Heart left ventricle (tissue), 16 donors: ENCODE data around the gene KCNA2. TPM values are rescaled to one million over a fixed set of nuclear protein-coding genes. Genes with fewer than 3 reads are reported as not detected.

Source experiments
- ATAC-seq, 4 donors: fragments of 200-7000 bp; cut with Tn5 transposase; one replicate each; pipeline ENCODE4 v1.9.1; 2020 to 2022; ENCODE audit warnings: moderate library complexity in 4 of 4, mild to moderate bottlenecking in 3 of 4, moderate number of reproducible peaks in 1 of 4
- DNase-seq, 5 donors: peaks; one replicate each; pipeline ENCODE4 v3.0.0-alpha.2; 2020
- H3K27ac ChIP-seq, 12 donors: fragments of 200-600 bp; sonication (generic) in 4 of 12; one replicate each; pipeline versions ENCODE4 v1.5.0 to v1.8.0; 2016 to 2022; ENCODE audit warnings: mild to moderate bottlenecking in 2 of 12
- H3K27me3 ChIP-seq, 9 donors: fragments of 200-600 bp; sonication (generic) in 2 of 9; one replicate each; pipeline versions ENCODE4 v1.5.1 to v1.8.0; 2016 to 2022; ENCODE audit warnings: mild to moderate bottlenecking in 3 of 9
- H3K36me3 ChIP-seq, 9 donors: fragments of 200-600 bp; sonication (generic) in 2 of 9; one replicate each; pipeline versions ENCODE4 v1.5.0 to v1.8.0; 2018 to 2022; ENCODE audit warnings: mild to moderate bottlenecking in 2 of 9
- H3K4me1 ChIP-seq, 12 donors: fragments of 200-600 bp; sonication (generic) in 4 of 12; one replicate each; pipeline versions ENCODE4 v1.5.0 to v1.8.0; 2016 to 2022; ENCODE audit warnings: mild to moderate bottlenecking in 3 of 12
- H3K4me3 ChIP-seq, 12 donors: fragments of 200-600 bp; sonication (generic) in 4 of 12; one replicate each; pipeline versions ENCODE4 v1.5.0 to v1.8.0; 2017 to 2022; ENCODE audit warnings: mild to moderate bottlenecking in 9 of 12, moderate library complexity in 4 of 12
- H3K9me3 ChIP-seq, 12 donors: fragments of 200-600 bp; sonication (generic) in 4 of 12; one replicate each; pipeline versions ENCODE4 v1.5.0 to v1.8.0; 2016 to 2022; ENCODE audit warnings: mild to moderate bottlenecking in 1 of 12
- CTCF ChIP-seq, 12 donors: fragments of 200-600 bp; sonication (generic) in 4 of 12; IDR thresholded peaks; one replicate each; pipeline versions ENCODE4 v1.5.0 to v1.8.0; 2018 to 2022; ENCODE audit warnings: antibody characterized with exemption in 12 of 12, mild to moderate bottlenecking in 5 of 12
- POLR2A ChIP-seq, 2 donors: fragments of 450-650 bp; IDR thresholded peaks; one replicate each; pipeline ENCODE4 v1.6.1; 2017; ENCODE audit warnings: antibody characterized with exemption in 2 of 2, mild to moderate bottlenecking in 2 of 2, moderate library complexity in 2 of 2
- WGBS, 4 donors: extraction: QIAGEN DNeasy Blood & Tissue Kit in 2 of 4; methylation state at CpG; one replicate each; pipeline versions ENCODE4 v1.1.5 to v1.1.7; 2013 to 2018; 5-methylcytosine and 5-hydroxymethylcytosine counted together
- intact Hi-C, 10 donors: fragments of 100-400 bp; cut with DNase I; formaldehyde crosslinking; loops; one replicate each; pipeline versions ENCODE4 v1.11.1 to v1.14.2; 2022
- polyA plus RNA-seq, 2 donors: library from polyadenylated mRNA; stranded (reverse); fragments of 200-250 nt; gene quantifications; one replicate each; pipeline ENCODE4 v1.2.3, GENCODE V29; 2013
- total RNA-seq, 9 donors: library from RNA; depleted of rRNA in 2 of 9; stranded (reverse); fragments of >200 nt in 2 of 9; fragmentation: NEBNext Ultra II Directional in 3 of 9; extraction: Animal tissue kit (Norgen Biotek cat#: 25700) in 3 of 9; gene quantifications; one replicate each; pipeline versions ENCODE4 v1.1.0 to v1.2.4, GENCODE V29; 2016 to 2023
- donor health status: ischemic (EF 13 %, LVEDD 7.1; RV severe dilation, severe dysfunction).
- donor health status: healthy with polysubstance abuse.
- donor health status: DM: no; HTN: yes; CAD: no.
- donor health status: DM: no; HTN: no; CAD: no.
- donor health status: ischemic (EF 25% LVEDD 6.9; RV normal size, moderate dysfunction).
- donor health status: ischemic (EF 25% LVEDD 5.7; RV mildly dilated, moderate dysfunction).
- donor health status: healthy.
- donor health status: DM: yes; HTN: yes; CAD: no.
- donor health status: ischemic (EF 35%, LVEDD 5.7; RV mildly dilated, moderate dysfunction).
- donor health status: nonischemic (EF 11% LVEDD 7.7; RV severe dilation, severe dysfunction).
- donor health status: DM: yes; HTN: yes; CAD: no.
- donor health status: PGD.
- donor health status: ischemic (EF 29% LVEDD 5.4; RV normal size, mild dysfunction).
- donor health status: nonischemic (EF 23%, LVEDD 6.1; RV moderate dilation, normal function).

Gene KCNA2
- total and polyA plus RNA-seq, 11 donors, result 0.08 to 1.6 (median 0.78) TPM

DNA sequence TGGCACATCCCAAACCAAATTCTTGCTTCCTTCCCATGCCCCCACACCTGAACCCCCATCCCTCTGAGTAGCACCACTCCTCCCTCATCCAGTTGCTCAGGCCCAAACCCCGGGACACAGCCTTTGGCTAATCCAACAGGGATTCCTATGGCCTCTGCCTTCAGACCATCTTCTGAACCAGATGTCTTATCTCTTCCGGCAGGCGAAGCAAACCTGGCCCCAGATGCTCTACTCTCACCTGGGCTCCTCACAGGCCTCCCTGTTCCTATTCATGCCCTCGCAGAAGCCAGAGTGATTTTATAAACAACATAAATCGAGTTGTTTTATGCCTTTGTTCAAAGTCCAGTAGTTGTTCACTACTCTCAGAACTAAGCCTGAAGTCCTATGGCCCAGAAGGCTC lies 12.5 kb upstream of the KCNA2 start:
- ATAC-seq (no peak), DNase-seq (no peak)
- Histone ChIP-seq H3K4me1 (peaks cover 0 to 17% (median 7%) of the 10 kb centered on the region in 12 donors), H3K27ac (no peak overlapping the region), H3K9me3 (peaks cover 0 to 3% (median 0%) of the 10 kb centered on the region in 12 donors), H3K4me3 (no peak overlapping the region), H3K36me3 (no peaks in the 10 kb centered on the region), H3K27me3 (peaks cover 0 to 44% (median 21%) of the 10 kb centered on the region in 9 donors)
- intact Hi-C loops, result loop anchor here in 7 of 10 donors (1.0 to 10.0 kb wide), 5 partner anchors 61 to 414 kb away; no protein-coding TSS in a partner anchor
- 63 to 79% (median 69%) methylated on average over 5 of the region's 5 CpGs for WGBS, 4 donors
- no peak for TF ChIP-seq CTCF (IDR thresholded peaks at IDR 0.05)
- no peak for TF ChIP-seq POLR2A (IDR thresholded peaks at IDR 0.05)

- Histone ChIP-seq H3K4me3 (no peak overlapping the region), H3K4me1 (peaks cover 0 to 17% (median 7%) of the 10 kb centered on the region in 12 donors), H3K9me3 (no peaks in the 10 kb centered on the region), H3K27ac (no peak overlapping the region), H3K36me3 (no peaks in the 10 kb centered on the region), H3K27me3 (peaks cover 0 to 54% (median 21%) of the 10 kb centered on the region in 9 donors)
- DNase-seq, result no peak
- ATAC-seq, result no peak
- 70 to 82% (median 79%) methylated on average over 5 of the region's 5 CpGs for WGBS, 4 donors
- TF ChIP-seq POLR2A (IDR thresholded peaks at IDR 0.05) (no peak), CTCF (IDR thresholded peaks at IDR 0.05) (no peak)
- intact Hi-C loops, result loop anchor here in 5 of 10 donors (5.0 to 10.0 kb wide), 4 partner anchors 60 to 413 kb away; no protein-coding TSS in a partner anchor
Observed at GRCh38 chr1:110617589-110617988, 11.4 kb upstream of the KCNA2 start.

GRCh38 chr1:110617116-110617515 lies 11.0 kb upstream of the KCNA2 start:
- TF ChIP-seq CTCF (IDR thresholded peaks at IDR 0.05), result no peak
- TF ChIP-seq POLR2A (IDR thresholded peaks at IDR 0.05), result no peak
- no peaks in the 10 kb centered on the region for H3K36me3 ChIP-seq
- H3K9me3 ChIP-seq, result no peaks in the 10 kb centered on the region
- intact Hi-C loops, result loop anchor here in 5 of 10 donors (5.0 to 10.0 kb wide), 4 partner anchors 60 to 412 kb away; no protein-coding TSS in a partner anchor
- H3K27me3 ChIP-seq, result peaks cover 0 to 59% (median 21%) of the 10 kb centered on the region in 9 donors
- no peak overlapping the region for H3K4me3 ChIP-seq
- ATAC-seq (no peak), DNase-seq (no peak)
- WGBS, 4 donors, result 74 to 79% (median 76%) methylated on average over 3 of the region's 3 CpGs
- no peak overlapping the region for H3K27ac ChIP-seq
- H3K4me1 ChIP-seq, result peaks cover 0 to 17% (median 7%) of the 10 kb centered on the region in 12 donors

DNA sequence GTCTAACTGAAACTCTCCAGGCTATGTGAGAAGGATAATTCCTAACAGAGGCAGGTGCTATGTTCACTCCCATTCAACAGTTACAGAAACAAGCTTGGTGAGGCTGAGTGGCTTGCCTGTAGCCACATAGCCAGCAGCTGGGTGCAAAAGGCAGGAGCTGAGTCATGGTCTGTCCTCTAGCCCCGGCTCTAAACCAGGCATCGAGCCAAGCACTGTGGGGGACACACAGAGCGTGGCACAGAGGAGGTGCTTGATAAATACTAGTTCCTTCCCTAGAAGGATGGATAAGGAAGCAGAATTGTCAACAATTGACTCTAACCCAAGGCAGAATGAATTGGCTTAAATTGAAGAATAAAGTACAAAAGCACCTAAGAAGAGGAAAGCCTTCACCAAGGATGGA lies 10.4 kb upstream of the KCNA2 start:
- Histone ChIP-seq H3K27me3 (peaks cover 0 to 63% (median 21%) of the 10 kb centered on the region in 9 donors), H3K4me1 (peaks cover 0 to 17% (median 7%) of the 10 kb centered on the region in 12 donors), H3K36me3 (no peaks in the 10 kb centered on the region), H3K4me3 (no peak overlapping the region), H3K27ac (no peak overlapping the region), H3K9me3 (no peaks in the 10 kb centered on the region)
- WGBS, 4 donors, result 30 to 43% (median 35%) methylated on average over 3 of the region's 3 CpGs
- DNase-seq (no peak), ATAC-seq (no peak)
- TF ChIP-seq POLR2A (IDR thresholded peaks at IDR 0.05), result no peak
- no peak for TF ChIP-seq CTCF (IDR thresholded peaks at IDR 0.05)
- intact Hi-C loops, result loop anchor here in 5 of 10 donors (5.0 to 10.0 kb wide), 4 partner anchors 59 to 412 kb away; no protein-coding TSS in a partner anchor
